HPDE6-E6E7 (cell line): ENCODE data around the gene GARNL3.
A peak's percentile ranks its signal among the peaks of the same experiment; 100 is the strongest.

ENCODE experiments used
- DNase-seq: peaks from one replicate; pipeline ENCODE4 v3.0.0; 2011; ENCODE audit warnings: missing footprints; ENCODE audit errors: extremely low spot score

Gene GARNL3

GRCh38 chr9:127279717-127280285 lies 15.2 kb downstream of the GARNL3 start:
- DNase-seq: no peak

GRCh38 chr9:127280880-127281660 lies 16.5 kb downstream of the GARNL3 start:
- no peak for DNase-seq

- DNase-seq: no peak
Measured at GRCh38 chr9:127281891-127282290, 17.3 kb downstream of the GARNL3 start.

GRCh38 chr9:127282611-127283010 lies 18.0 kb downstream of the GARNL3 start:
- no peak for DNase-seq

- DNase-seq: no peak
Measured at GRCh38 chr9:127283135-127283534, 18.6 kb downstream of the GARNL3 start.

- no peak for DNase-seq
Measured at GRCh38 chr9:127283917-127284497, 19.4 kb downstream of the GARNL3 start.

GRCh38 chr9:127285965-127286364 lies 21.4 kb downstream of the GARNL3 start:
- no peak for DNase-seq

- DNase-seq: no peak
Measured at GRCh38 chr9:127290561-127291065, 26.0 kb downstream of the GARNL3 start.

GRCh38 chr9:127291246-127291778 lies 26.7 kb downstream of the GARNL3 start:
- no peak for DNase-seq

GRCh38 chr9:127292415-127292814 lies 27.8 kb downstream of the GARNL3 start:
- no peak for DNase-seq

- DNase-seq: no peak
Measured at GRCh38 chr9:127293328-127293727, 28.8 kb downstream of the GARNL3 start.

- DNase-seq: no peak
Measured at GRCh38 chr9:127293767-127294166, 29.2 kb downstream of the GARNL3 start.

- peak; percentile 26 for DNase-seq
Measured at GRCh38 chr9:127295005-127295404, 30.4 kb downstream of the GARNL3 start.

- no peak for DNase-seq
Measured at GRCh38 chr9:127300886-127301447, 36.4 kb downstream of the GARNL3 start.

GRCh38 chr9:127303830-127304229 lies 39.3 kb downstream of the GARNL3 start:
- DNase-seq: no peak

- no peak for DNase-seq
Measured at GRCh38 chr9:127305206-127305837, 40.7 kb downstream of the GARNL3 start.

- no peak for DNase-seq
Measured at GRCh38 chr9:127305838-127306226, 41.3 kb downstream of the GARNL3 start.

GRCh38 chr9:127307802-127308201 lies 43.2 kb downstream of the GARNL3 start:
- no peak for DNase-seq

GRCh38 chr9:127308652-127309434 lies 44.3 kb downstream of the GARNL3 start:
- DNase-seq: no peak

- DNase-seq: no peak
Measured at GRCh38 chr9:127309715-127310114, 45.1 kb downstream of the GARNL3 start.

- DNase-seq: peak; percentile 15
Measured at GRCh38 chr9:127311239-127311741, 46.7 kb downstream of the GARNL3 start.
